ENCODE results near the gene EIF4H.

GRCh38 chr7:74240482-74240881, 66.3 kb downstream of the EIF4H start:
- TF ChIP-seq CTCF (conservative IDR thresholded peaks at IDR 0.05; ENCODE audit: low read depth, low read length) (no peak), EZH2 (IDR thresholded peaks at IDR 0.05; ENCODE audit: low read length, unreplicated experiment) (no peak), EZH2phosphoT487 (IDR thresholded peaks at IDR 0.05; ENCODE audit: borderline replicate concordance, low read length) (no peak)

Data from PC-3 (cell line).